Stimulated activated CD4-positive, alpha-beta T cell treated with anti-CD3 and anti-CD28 coated beads, Interleukin-12 subunit alpha, Interleukin-12 subunit beta, amount 100 ng/mL, for 48 hours (primary cell): ENCODE results near the gene HTN1.
"Not testable (repeated sequence)": the region's sequence is repeated elsewhere in the genome, so short reads cannot be mapped to it uniquely, and the experiment has no call there.

Source experiments
- DNase-seq, 3 donors: peaks; one replicate each; pipeline ENCODE4 v3.0.0-alpha.2; 2020; ENCODE audit warnings: low read depth in 2 of 3, low spot score in 1 of 3

Gene HTN1

DNA sequence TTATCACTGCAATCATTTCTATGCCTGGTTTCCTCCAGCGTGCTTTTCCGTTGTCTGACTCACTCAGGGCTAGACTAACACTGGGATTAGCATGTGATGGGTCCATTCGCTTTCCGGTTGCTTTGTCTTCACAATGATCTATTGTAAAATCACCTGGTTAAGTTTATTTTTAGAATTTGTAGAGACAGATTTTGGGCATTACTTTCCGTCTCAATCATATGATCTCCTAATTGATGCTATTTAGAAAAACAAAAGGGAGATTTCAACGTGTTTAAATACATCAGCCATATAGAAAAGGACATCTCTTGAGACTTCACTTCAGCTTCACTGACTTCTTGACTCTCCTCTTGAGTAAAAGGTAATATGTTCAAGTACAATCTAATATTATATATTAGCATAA is at the start of gene HTN1:
Gene HTN1 (plus strand): TSS at position 301 of the 400 bp plus-strand sequence. CDS start 2,639 bp downstream, outside the sequence.
- DNase-seq = not testable (repeated sequence)

DNA sequence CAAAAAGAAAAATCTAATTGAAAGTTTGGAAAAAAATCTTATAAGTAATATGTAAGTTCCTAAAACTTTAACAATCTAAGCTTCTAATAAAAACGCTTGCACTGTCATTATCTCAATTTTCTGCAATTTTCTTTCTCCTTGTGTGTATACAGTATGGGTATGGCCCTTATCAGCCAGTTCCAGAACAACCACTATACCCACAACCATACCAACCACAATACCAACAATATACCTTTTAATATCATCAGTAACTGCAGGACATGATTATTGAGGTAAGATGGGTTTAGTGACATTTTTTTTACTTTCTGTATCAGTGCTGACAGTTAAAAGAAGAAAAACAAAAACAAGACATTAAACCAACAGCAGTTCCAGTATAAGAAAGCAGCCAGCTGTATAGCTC is 49.5 kb upstream of the HTN1 start:
- no peak for DNase-seq

DNA sequence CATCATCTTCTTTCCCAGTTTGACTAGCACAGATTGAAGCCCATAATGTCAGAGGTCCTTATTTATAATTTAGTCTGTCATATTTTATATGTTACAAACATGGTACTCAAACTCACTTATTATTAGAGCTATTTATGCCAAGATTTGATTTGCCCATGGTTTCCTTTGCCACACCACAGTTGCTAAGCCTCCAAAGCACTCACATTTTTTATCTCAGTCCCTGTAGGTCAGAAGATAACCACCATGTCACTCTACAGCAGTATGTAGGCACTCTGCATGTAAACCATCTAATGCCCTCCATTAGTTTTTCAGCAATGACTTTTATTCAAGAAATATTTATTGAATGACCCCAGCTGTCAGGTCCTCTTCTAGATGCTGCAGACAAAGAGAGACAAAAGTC is 47.7 kb upstream of the HTN1 start:
- no peak for DNase-seq

DNA sequence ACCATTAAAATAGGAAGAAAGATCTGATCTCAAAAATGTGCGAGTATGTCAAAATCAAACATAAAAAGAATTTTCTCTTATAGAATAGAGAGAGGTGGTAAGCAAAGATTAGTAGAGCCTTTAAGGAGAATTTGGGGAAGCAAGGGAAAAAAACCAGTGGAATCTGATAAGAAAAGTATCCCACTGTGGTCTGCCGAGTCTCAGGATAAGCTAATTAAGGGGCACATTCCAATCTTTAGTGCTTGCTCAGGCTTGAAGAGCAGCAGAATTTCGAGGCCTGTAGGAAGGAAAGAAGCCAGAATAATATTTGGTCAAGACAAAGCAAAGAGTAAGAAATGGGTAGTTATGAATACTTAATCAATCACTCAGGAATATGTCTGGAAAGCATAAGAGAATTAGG is 41.5 kb upstream of the HTN1 start:
- DNase-seq = no peak

DNA sequence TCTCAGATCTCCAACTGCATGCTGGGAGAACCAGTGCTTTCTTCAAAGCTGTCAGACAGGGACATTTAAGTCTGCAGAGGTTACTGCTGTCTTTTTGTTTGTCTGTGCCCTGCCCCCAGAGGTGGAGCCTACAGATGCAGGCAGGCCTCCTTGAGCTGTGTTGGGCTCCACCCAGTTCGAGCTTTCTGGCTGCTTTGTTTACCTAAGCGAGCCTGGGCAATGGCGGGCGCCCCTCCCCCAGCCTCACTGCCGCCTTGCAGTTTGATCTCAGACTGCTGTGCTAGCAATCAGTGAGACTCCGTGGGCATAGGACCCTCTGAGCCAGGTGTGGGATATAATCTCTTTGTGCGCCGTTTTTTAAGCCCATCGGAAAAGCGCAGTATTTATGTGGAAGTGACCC is 31.2 kb upstream of the HTN1 start:
- not testable (repeated sequence) for DNase-seq

DNA sequence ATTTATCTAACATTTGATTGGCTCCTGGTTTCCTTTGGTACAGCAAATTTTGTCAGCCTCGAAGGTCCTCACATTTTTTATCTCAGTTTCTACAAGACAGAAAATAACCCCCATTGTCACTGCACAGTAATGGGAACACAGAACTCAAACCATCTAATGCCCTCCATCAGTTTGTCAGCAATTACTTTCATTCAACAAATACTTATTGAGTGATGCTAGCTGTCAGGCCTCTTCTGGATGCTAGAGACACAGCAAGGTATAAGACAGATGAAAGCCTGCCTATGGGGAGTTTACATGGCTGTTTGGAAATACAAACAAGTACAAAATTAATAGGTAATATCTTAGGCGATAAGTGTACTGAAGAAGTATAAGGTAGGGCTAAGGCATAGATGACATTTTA is 27.0 kb upstream of the HTN1 start:
- DNase-seq = no peak

DNA sequence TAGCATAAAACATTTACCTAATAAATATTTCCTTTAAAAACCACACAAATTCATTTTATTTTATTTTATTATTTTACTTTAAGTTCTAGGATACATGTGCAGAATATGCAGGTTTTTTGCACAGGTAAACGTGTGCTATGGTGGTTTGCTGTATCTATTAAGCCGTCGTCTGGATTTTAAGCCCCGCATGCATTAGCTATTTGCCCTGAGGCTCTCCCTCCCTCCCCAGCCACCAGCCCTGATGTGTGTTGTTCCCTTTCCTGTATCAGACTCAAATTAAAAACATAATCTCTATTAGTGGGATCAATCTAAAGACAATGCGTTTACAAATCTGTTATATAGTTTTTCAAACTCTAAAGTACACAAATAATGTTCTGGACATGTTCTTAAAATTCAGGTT is 23.2 kb upstream of the HTN1 start:
- DNase-seq = no peak

DNA sequence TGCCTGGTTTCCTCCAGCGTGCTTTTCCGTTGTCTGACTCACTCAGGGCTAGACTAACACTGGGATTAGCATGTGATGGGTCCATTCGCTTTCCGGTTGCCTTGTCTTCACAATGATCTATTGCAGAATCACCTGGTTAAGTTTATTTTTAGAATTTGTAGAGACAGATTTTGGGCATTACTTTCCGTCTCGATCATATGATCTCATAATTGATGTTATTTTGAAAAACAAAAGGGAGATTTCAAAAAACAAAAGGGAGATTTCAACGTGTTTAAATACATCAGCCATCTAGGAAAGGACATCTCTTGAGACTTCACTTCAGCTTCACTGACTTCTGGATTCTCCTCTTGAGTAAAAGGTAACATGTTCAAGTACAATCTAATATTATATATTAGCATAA is 22.1 kb upstream of the HTN1 start, which contains the start of gene HTN3:
Gene HTN3 (plus strand): TSS at position 301 of the 400 bp plus-strand sequence. CDS start 2,282 bp downstream, outside the sequence.
- not testable (repeated sequence) for DNase-seq

DNA sequence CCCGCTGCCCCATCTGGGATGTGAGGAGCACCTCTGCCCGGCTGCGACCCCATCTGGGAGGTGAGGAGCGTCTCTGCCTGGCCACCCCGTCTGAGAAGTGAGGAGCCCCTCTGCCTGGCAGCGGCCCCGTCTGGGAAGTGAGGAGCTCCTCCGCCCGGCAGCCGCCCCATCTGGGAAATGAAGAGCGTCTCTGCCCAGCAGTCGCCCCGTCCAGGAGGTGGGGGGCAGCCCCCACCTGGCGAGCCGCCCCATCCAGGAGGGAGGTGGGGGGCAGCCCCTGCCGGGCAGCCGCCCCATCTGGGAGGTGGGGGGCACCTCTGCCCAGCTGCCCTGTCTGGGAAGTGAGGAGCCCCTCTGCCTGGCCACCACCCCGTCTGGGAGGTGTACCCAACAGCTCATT is 12.7 kb upstream of the HTN1 start:
- not testable (repeated sequence) for DNase-seq

DNA sequence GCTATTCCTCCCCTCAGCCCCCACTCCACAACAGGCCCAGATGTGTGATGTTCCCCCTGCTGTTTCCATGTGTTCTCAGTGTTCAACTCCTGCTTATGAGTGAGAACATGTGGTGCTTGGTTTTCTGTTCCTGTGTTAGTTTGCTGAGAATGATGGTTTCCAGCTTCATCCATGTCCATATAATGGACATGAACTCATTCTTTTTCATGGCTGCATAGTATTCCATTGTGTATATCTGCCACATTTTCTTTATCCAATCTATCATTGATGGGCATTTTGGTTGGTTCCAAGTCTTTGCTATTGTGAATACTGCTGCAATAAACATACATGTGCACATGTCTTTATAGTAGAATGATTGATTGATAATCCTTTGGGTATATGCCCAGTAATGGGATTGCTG is 10.3 kb upstream of the HTN1 start:
- not testable (repeated sequence) for DNase-seq

DNA sequence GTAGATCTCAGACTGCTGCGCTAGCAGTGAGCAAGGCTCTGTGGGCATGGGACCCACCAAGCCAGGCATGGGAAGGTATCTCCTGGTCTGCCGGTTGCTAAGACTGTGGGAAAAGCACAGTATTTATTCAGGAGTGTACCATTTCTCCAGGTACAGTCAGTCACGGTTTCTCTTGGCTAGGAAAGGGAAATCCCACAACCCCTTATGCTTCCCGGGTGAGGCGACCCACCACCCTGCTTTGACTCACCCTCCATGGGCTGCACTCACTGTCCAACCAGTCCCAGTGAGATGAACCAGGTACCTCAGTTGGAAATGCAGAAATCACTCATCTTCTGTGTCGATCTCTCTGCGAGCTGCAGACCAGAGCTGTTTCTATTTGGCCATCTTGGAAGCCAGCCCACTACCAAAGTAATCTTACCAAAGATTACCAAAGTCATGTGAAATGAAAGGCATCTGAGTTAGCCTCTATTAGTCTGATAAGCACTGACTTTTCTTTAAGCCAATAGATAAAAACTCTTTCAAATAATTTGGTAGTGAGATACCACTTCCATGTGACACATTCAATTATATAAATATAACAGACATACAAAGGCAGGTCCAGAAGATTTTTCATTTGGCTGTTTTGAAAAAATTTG is 8.5 kb upstream of the HTN1 start:
- DNase-seq = no peak

DNA sequence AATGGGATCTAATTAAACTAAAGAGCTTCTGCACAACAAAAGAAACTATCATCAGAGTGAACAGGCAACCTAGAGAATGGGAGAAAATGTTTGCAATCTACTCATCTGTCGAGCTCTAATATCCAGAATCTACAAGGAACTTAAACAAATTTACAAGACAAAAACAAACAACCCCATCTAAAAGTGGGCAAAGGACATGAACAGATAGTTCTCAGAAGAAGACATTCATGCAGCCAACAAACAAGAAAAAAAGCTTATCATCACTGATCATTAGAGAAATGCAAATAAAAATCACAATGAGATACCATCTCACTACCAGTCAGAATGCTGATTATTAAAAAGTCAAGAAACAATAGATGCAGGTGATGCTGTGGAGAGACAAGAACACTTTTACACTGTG is 6.3 kb downstream of the HTN1 start:
- DNase-seq = not testable (repeated sequence)

DNA sequence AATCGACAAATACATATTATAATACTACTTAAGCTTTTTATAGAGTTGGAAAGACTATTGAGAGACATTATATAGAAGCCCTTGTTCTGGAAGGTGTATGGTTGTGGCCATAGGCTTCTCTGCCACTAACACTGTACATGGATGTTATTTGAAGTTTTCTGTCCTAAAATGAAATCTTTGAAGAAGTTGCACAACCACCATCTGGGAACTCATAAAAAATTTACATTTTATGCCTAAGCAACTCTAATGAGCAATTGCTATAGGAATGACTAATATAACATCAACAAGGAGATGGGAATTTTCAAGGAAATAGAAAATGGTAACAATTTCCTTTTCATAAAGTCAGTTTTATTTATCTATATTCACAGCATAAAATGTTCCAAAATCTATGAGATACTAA is 7.4 kb downstream of the HTN1 start:
- DNase-seq = no peak

DNA sequence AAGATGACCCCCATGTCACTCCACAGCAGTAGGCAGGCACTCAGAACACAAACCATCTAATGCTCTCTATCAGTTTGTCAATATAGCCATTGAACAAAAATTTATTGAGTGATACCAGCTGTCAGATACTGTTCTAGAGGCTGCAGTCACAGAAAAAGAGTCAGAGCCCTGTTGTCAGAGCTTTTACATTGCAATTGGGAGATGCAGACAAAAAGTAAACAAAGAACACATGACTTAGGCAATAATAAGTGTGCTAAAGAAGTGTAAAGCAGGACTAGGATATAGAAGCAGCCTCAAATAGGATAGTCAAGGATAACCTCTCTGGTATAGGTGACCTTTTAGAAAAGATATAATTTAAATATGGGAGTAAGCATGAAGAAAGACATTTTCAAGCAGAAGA is 8.9 kb downstream of the HTN1 start:
- DNase-seq = no peak

DNA sequence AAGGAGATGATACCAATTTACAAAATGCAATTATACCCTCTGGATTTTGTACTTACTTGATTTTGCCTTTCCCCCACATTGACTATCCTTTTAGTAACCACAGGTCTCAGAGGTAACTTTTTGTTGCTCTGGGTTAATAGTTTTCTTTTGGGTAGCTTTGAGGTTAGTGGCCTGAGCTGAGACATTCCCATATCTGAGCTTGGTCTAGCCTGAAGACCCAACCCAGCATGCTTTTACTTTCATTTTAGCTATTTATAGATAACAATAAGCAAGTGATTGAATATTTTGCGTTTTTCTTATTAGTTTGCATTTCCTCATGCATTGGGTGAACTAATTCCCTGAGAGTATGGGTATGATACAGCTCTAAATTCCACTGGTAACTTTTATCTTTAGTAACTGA is 11.8 kb downstream of the HTN1 start:
- no peak for DNase-seq

DNA sequence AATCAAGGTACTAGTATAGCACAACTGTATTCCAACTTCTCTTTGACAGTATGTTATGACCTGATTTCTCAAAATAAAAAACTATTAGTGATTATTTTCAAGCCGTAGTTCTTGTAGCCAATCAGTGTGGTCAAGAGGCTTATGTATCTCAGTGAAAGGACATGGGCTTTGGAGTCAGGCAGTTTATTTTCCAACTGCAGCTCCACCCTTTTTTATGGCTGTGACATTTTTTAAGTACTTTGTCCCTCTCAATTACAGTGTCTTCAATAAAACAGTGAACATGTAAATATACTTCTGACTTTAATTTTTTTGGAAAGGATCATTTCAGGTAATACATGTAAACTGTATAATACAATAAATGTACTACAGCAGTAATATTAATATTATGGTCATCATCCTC is 30.0 kb downstream of the HTN1 start:
- no peak for DNase-seq

DNA sequence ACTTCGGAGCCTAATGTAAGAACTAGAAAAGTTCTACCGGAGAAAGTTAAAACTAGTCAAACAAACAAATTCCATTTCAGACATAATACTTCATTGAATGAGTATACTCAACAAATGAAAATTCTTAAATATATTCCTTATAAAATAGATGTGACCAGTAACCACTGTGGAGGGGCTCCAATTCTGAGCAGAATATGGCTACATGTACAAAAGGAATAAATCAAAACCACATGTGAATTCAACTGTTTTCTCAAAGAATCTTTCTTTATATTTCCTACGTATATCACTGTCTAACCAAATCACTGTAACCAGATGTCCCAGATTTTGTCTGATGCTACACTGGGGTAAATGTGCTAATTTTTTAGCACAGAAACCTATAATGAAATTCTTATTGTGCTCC is 49.0 kb downstream of the HTN1 start:
- DNase-seq = no peak
